GM18505 (cell line): ENCODE data around the gene HAL.
A peak's percentile ranks its signal among the peaks of the same experiment; 100 is the strongest.

Experiments
- ATAC-seq: cut with Tn5 transposase; IDR thresholded peaks from one replicate; pipeline ENCODE4 v1.9.1; 2021; ENCODE audit not compliant: unreplicated experiment
- POLR2A ChIP-seq: IDR thresholded peaks from 4 replicates; pipeline ENCODE4 v1.6.1; 2011; ENCODE audit warnings: borderline replicate concordance; ENCODE audit not compliant: insufficient read depth, insufficient read length; ENCODE audit errors: extremely low read depth

HAL gene

GRCh38 chr12:96029826-96030225 lies 33.7 kb upstream of the HAL start:
- no peak for TF ChIP-seq POLR2A
- ATAC-seq = no peak

GRCh38 chr12:96028538-96028937 lies 32.4 kb upstream of the HAL start:
- no peak for TF ChIP-seq POLR2A
- no peak for ATAC-seq

- ATAC-seq = no peak
- no peak for TF ChIP-seq POLR2A
These were observed 30.2 kb upstream of the HAL start for GRCh38 chr12:96026331-96026730.

- no peak for TF ChIP-seq POLR2A
- ATAC-seq = no peak
These were observed 29.4 kb upstream of the HAL start for GRCh38 chr12:96025518-96025917.

- ATAC-seq = peak; percentile 97
- no peak for TF ChIP-seq POLR2A
These were observed 24.3 kb upstream of the HAL start for GRCh38 chr12:96020314-96021003.

GRCh38 chr12:96015672-96016071 lies 19.5 kb upstream of the HAL start:
- no peak for ATAC-seq
- no peak for TF ChIP-seq POLR2A

GRCh38 chr12:96014943-96015599 lies 18.9 kb upstream of the HAL start:
- TF ChIP-seq POLR2A = no peak
- no peak for ATAC-seq

GRCh38 chr12:96007729-96008128 lies 11.6 kb upstream of the HAL start:
- TF ChIP-seq POLR2A = no peak
- ATAC-seq = no peak

GRCh38 chr12:96006727-96007126 lies 10.6 kb upstream of the HAL start:
- no peak for ATAC-seq
- TF ChIP-seq POLR2A = no peak

- ATAC-seq = no peak
- no peak for TF ChIP-seq POLR2A
These were observed 4.7 kb upstream of the HAL start for GRCh38 chr12:96000858-96001257.

- no peak for ATAC-seq
- TF ChIP-seq POLR2A = no peak
These were observed 3.3 kb upstream of the HAL start for GRCh38 chr12:95999484-95999883.

GRCh38 chr12:95998611-95999286 lies 2.6 kb upstream of the HAL start:
- peak; percentile 88 for ATAC-seq
- no peak for TF ChIP-seq POLR2A

- no peak for TF ChIP-seq POLR2A
- no peak for ATAC-seq
These were observed 1.9 kb upstream of the HAL start for GRCh38 chr12:95997911-95998510.
